Panc1 (cell line): ENCODE results near the gene HELZ2. TPM values are rescaled to one million over a fixed set of nuclear protein-coding genes. Genes with fewer than 3 reads are reported as not detected.

Experiments
- ATAC-seq: fragments of 200-7000 bp; cut with Tn5 transposase; 2 replicates; pipeline ENCODE4 v1.9.1; 2020; ENCODE audit warnings: mild to moderate bottlenecking, moderate library complexity
- BruUV-seq: library from RNA; stranded (reverse); fragments of 400-500 nt; replicated peaks from 2 replicates; lab custom pipeline; 2021; lab: Mats Ljungman, UMichigan
- CTCF ChIA-PET: fragments of 300-600 bp; sonication (Branson Sonifier 250); formaldehyde crosslinking; loops from one replicate; lab custom pipeline; 2022; ENCODE audit warnings: antibody characterized with exemption; lab: Charles Lee
- POLR2A ChIA-PET: fragments of 300-600 bp; sonication (Branson Sonifier 250); formaldehyde crosslinking; loops from one replicate; lab custom pipeline; 2022; ENCODE audit warnings: antibody characterized with exemption; lab: Charles Lee
- DNase-seq: peaks from one replicate; pipeline ENCODE4 v3.0.0-alpha.2; 2010; ENCODE audit warnings: low read depth, low spot score
- H3K27ac ChIP-seq: 2 replicates; pipeline ENCODE4 v1.5.1; 2011; ENCODE audit warnings: mild to moderate bottlenecking, low read length, inconsistent platforms
- H3K27me3 ChIP-seq: fragments of 200-500 bp; sonication (Bioruptor generic); 2 replicates; pipeline ENCODE4 v1.6.0; 2014; ENCODE audit warnings: low read length, inconsistent platforms; ENCODE audit not compliant: control insufficient read depth, insufficient read depth
- H3K36me3 ChIP-seq: fragments of 200-500 bp; sonication (Bioruptor generic); 2 replicates; pipeline ENCODE4 v1.5.1; 2014; ENCODE audit warnings: inconsistent platforms, mild to moderate bottlenecking, low read length, moderate library complexity; ENCODE audit not compliant: control insufficient read depth, insufficient read depth
- H3K4me1 ChIP-seq: 2 replicates; pipeline ENCODE4 v1.5.1; 2011; ENCODE audit warnings: inconsistent platforms, mild to moderate bottlenecking, low read length, moderate library complexity; ENCODE audit not compliant: control insufficient read depth, insufficient read depth
- H3K4me3 ChIP-seq, 2 experiments: 2 replicates each; pipeline ENCODE4 v1.5.1; 2011 to 2012; ENCODE audit warnings: low read depth in 2 of 2, low read length in 2 of 2, mild to moderate bottlenecking in 2 of 2, inconsistent platforms in 1 of 2, moderate library complexity in 1 of 2
- H3K9me3 ChIP-seq: fragments of 200-500 bp; sonication (Bioruptor generic); 2 replicates; pipeline ENCODE4 v1.5.1; 2014; ENCODE audit warnings: low read depth, mild to moderate bottlenecking, inconsistent platforms, low read length, moderate library complexity; ENCODE audit not compliant: control insufficient read depth, insufficient read depth
- POLR2AphosphoS5 ChIP-seq: IDR thresholded peaks from 2 replicates; pipeline ENCODE4 v1.6.1; 2012; ENCODE audit warnings: mild to moderate bottlenecking, low read depth, low read length, moderate library complexity
- SIN3A ChIP-seq: IDR thresholded peaks from 2 replicates; pipeline ENCODE4 v1.6.1; 2012; ENCODE audit warnings: low read depth, mild to moderate bottlenecking, low read length, moderate library complexity, borderline replicate concordance; ENCODE audit not compliant: insufficient read depth
- TCF7L2 ChIP-seq: IDR thresholded peaks from 2 replicates; pipeline ENCODE4 v1.6.1; 2011; ENCODE audit warnings: mild to moderate bottlenecking, low read depth, low read length, inconsistent platforms
- in situ Hi-C: cut with HindIII; loops from 2 replicates; pipeline ENCODE4 v1.10.0; 2016; ENCODE audit warnings: low sequenced_read_pairs, low pct_unique_long_range_greater_than_20kb
- intact Hi-C: fragments of 100-400 bp; cut with micrococcal nuclease; formaldehyde crosslinking; loops from one replicate; pipeline ENCODE4 v1.10.0; 2022; ENCODE audit not compliant: unreplicated experiment
- total RNA-seq: library from RNA; stranded (reverse); gene quantifications from one replicate; pipeline ENCODE4 v1.2.1, GENCODE V29; 2021; ENCODE audit not compliant: unreplicated experiment
- TF ChIP-seq, protein P1 (sequence below), 2 experiments: IDR thresholded peaks; 2 replicates each; pipeline ENCODE4 v1.6.1; 2011 to 2012; ENCODE audit warnings: low read depth in 2 of 2, control low read depth in 1 of 2, low read length in 1 of 2, mild to moderate bottlenecking in 1 of 2, moderate library complexity in 1 of 2; ENCODE audit not compliant: insufficient read depth in 1 of 2
- TF ChIP-seq, protein P2 (sequence below): fragments of 450-650 bp; IDR thresholded peaks from 2 replicates; pipeline ENCODE4 v1.5.1; 2017; ENCODE audit warnings: mild to moderate bottlenecking

Gene HELZ2
- total RNA-seq, 1 experiment from 2014 or later, result 41.5 TPM

DNA sequence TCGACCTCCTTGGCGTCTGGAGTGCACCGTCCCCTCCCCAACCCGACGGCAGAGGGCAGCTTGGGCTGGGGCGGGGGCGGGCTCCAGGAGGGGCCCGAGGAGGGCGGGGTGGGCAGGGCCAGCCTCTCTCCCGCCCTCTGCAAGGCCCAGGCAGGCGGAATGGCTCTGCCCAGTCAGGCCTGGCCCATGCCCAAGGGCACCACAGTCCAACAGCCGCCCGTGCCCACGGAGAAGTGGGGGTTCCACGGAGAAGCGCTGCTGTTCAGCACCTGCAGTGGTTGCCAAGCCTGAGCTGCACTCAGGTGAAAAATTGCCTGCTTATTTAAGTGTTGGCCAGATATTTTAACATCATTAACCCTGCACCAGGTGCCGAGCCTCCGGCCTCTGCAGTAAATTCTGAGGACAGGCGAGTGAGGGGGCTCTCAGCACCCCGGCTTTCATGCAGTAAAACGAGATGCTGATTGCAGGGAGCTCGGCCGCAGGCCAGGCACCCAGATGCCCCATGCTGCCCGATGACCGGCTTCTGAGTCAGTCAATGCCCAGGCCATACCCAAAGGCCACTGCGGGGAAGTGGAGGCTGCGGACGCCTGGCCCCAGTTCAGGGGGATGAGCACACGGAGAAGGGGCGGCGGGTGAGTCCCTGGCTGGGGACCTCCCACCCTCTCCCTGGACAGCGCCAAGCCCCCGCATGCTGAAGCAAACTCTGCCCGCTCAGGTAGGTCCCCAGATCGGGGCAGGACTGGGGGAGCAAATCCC is 26.1 kb downstream of the HELZ2 start, which contains the start of gene SRMS:
Gene SRMS, minus strand, starts transcription at position 25 of the 756 bp plus-strand sequence. CDS start 286 bp downstream, outside the sequence.
- no peaks in the 10 kb centered on the region for H3K9me3 ChIP-seq
- H3K4me1 ChIP-seq, result peaks cover 16% of the 10 kb centered on the region
- no peak within 1 kb of the TSS for H3K4me3 ChIP-seq
- ATAC-seq (peak; percentile 58), DNase-seq (no peak)
- in situ Hi-C loops (no loop called here), intact Hi-C loops (no loop called here)
- H3K36me3 ChIP-seq, result no peaks in the 10 kb centered on the region
- no peak within 1 kb of the TSS for H3K27ac ChIP-seq
- CTCF ChIA-PET, result no interaction called here
- POLR2A ChIA-PET, result no interaction called here
- no peak for TF ChIP-seq POLR2AphosphoS5
- no TSS peak for BruUV-seq
- no peaks in the 10 kb centered on the region for H3K27me3 ChIP-seq

GRCh38 chr20:63546956-63547724 is 26.9 kb downstream of the HELZ2 start:
- Histone ChIP-seq H3K9me3 (no peaks in the 10 kb centered on the region), H3K27me3 (no peaks in the 10 kb centered on the region), H3K4me3 (no peak overlapping the region), H3K4me1 (peaks cover 10% of the 10 kb centered on the region; the same call in 1 of the 2 replicates), H3K36me3 (no peaks in the 10 kb centered on the region), H3K27ac (no peak overlapping the region)
- DNase-seq, result no peak
- ChIA-PET POLR2A (no interaction called here), CTCF (no interaction called here)
- no TSS peak for BruUV-seq
- TF ChIP-seq, protein P1, sequence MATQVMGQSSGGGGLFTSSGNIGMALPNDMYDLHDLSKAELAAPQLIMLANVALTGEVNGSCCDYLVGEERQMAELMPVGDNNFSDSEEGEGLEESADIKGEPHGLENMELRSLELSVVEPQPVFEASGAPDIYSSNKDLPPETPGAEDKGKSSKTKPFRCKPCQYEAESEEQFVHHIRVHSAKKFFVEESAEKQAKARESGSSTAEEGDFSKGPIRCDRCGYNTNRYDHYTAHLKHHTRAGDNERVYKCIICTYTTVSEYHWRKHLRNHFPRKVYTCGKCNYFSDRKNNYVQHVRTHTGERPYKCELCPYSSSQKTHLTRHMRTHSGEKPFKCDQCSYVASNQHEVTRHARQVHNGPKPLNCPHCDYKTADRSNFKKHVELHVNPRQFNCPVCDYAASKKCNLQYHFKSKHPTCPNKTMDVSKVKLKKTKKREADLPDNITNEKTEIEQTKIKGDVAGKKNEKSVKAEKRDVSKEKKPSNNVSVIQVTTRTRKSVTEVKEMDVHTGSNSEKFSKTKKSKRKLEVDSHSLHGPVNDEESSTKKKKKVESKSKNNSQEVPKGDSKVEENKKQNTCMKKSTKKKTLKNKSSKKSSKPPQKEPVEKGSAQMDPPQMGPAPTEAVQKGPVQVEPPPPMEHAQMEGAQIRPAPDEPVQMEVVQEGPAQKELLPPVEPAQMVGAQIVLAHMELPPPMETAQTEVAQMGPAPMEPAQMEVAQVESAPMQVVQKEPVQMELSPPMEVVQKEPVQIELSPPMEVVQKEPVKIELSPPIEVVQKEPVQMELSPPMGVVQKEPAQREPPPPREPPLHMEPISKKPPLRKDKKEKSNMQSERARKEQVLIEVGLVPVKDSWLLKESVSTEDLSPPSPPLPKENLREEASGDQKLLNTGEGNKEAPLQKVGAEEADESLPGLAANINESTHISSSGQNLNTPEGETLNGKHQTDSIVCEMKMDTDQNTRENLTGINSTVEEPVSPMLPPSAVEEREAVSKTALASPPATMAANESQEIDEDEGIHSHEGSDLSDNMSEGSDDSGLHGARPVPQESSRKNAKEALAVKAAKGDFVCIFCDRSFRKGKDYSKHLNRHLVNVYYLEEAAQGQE (IDR thresholded peaks at IDR 0.05; ENCODE audit: insufficient read depth in 1 of 2, low read depth in 2 of 2, low read length in 1 of 2), result no peak
- TF ChIP-seq TCF7L2 (no peak), POLR2AphosphoS5 (no peak), SIN3A (no peak)
- TF ChIP-seq, protein P2, sequence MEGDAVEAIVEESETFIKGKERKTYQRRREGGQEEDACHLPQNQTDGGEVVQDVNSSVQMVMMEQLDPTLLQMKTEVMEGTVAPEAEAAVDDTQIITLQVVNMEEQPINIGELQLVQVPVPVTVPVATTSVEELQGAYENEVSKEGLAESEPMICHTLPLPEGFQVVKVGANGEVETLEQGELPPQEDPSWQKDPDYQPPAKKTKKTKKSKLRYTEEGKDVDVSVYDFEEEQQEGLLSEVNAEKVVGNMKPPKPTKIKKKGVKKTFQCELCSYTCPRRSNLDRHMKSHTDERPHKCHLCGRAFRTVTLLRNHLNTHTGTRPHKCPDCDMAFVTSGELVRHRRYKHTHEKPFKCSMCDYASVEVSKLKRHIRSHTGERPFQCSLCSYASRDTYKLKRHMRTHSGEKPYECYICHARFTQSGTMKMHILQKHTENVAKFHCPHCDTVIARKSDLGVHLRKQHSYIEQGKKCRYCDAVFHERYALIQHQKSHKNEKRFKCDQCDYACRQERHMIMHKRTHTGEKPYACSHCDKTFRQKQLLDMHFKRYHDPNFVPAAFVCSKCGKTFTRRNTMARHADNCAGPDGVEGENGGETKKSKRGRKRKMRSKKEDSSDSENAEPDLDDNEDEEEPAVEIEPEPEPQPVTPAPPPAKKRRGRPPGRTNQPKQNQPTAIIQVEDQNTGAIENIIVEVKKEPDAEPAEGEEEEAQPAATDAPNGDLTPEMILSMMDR, result no peak
- ATAC-seq, result no peak
- in situ Hi-C loops (no loop called here), intact Hi-C loops (no loop called here)
